B cell (primary cell): ENCODE results near the gene GSTO2. TPM values are rescaled to one million over a fixed set of nuclear protein-coding genes. Genes with fewer than 3 reads are reported as not detected.
A peak's percentile ranks its signal among the peaks of the same experiment; 100 is the strongest.

Source experiments
- ATAC-seq: fragments of 200-7000 bp; cut with Tn5 transposase; one replicate; pipeline ENCODE4 v1.10.0; 2021; ENCODE audit warnings: low read depth, mild to moderate bottlenecking, moderate number of reproducible peaks, moderate library complexity
- CTCF ChIA-PET: fragments of 350-600 bp; sonication (Branson Sonifier 250); formaldehyde crosslinking; loops from one replicate; lab custom pipeline; 2021; ENCODE audit warnings: antibody characterized with exemption, inconsistent platforms; lab: Charles Lee
- POLR2A ChIA-PET: fragments of 350-600 bp; sonication (Branson Sonifier 250); formaldehyde crosslinking; loops from one replicate; lab custom pipeline; 2021; ENCODE audit warnings: antibody characterized with exemption; lab: Charles Lee
- DNase-seq: peaks from one replicate; pipeline ENCODE4 v3.0.0; 2013
- H2AFZ ChIP-seq: 2 replicates; pipeline ENCODE4 v1.6.1; 2012; ENCODE audit warnings: mild to moderate bottlenecking, low read depth, low read length; ENCODE audit not compliant: insufficient read depth, poor library complexity, severe bottlenecking
- H3K27ac ChIP-seq, 2 donors: 1 replicate in 1 of 2; 2 replicates in 1 of 2; pipeline ENCODE4 v1.5.1; 2012 to 2013; ENCODE audit warnings: low read length in 2 of 2, mild to moderate bottlenecking in 2 of 2, moderate library complexity in 1 of 2
- H3K27me3 ChIP-seq, 4 experiments: fragments of 200-600 bp in 1 of 4; sonication (generic) in 1 of 4; replicated peaks in 1 of 4; 1 replicate in 2 of 4; 2 replicates in 2 of 4; pipeline versions ENCODE4 v1.6.1 to v1.7.0; 2013 to 2016; ENCODE audit warnings: low read length in 3 of 4, mild to moderate bottlenecking in 2 of 4, mixed read lengths in 1 of 4, moderate library complexity in 1 of 4; ENCODE audit not compliant: insufficient read depth in 4 of 4, control insufficient read depth in 3 of 4; ENCODE audit errors: control extremely low read depth in 1 of 4
- H3K36me3 ChIP-seq, 2 experiments: replicated peaks in 1 of 2; 1 replicate in 1 of 2; 2 replicates in 1 of 2; pipeline versions ENCODE4 v1.6.1 to v1.7.1; 2013; ENCODE audit warnings: low read length in 1 of 2; ENCODE audit not compliant: insufficient read depth in 2 of 2, control insufficient read depth in 1 of 2; ENCODE audit errors: control extremely low read depth in 1 of 2, extremely low read depth in 1 of 2
- H3K4me1 ChIP-seq, 2 donors: fragments of 200-600 bp in 1 of 2; sonication (generic) in 1 of 2; 1 replicate in 1 of 2; 2 replicates in 1 of 2; pipeline versions ENCODE4 v1.5.1 to v1.6.1; 2013 to 2017; ENCODE audit warnings: low read length in 2 of 2; ENCODE audit not compliant: control insufficient read depth in 2 of 2, insufficient read depth in 2 of 2
- H3K4me2 ChIP-seq: replicated peaks from 2 replicates; pipeline ENCODE3; 2012; ENCODE audit warnings: mild to moderate bottlenecking, low read depth, low read length; ENCODE audit not compliant: poor library complexity, severe bottlenecking
- H3K4me3 ChIP-seq, 5 experiments: fragments of 200-600 bp in 1 of 5; sonication (generic) in 1 of 5; 1 replicate in 3 of 5; 2 replicates in 2 of 5; pipeline versions ENCODE4 v1.5.1 to v1.7.0; 2011 to 2016; ENCODE audit warnings: low read length in 4 of 5, mild to moderate bottlenecking in 4 of 5, low read depth in 2 of 5, control low read depth in 1 of 5, moderate library complexity in 1 of 5; ENCODE audit not compliant: insufficient read depth in 1 of 5; ENCODE audit errors: control extremely low read depth in 1 of 5, extremely low read depth in 1 of 5
- H3K79me2 ChIP-seq: fragments of 200-600 bp; sonication (generic); one replicate; pipeline ENCODE4 v1.6.0; 2016; ENCODE audit warnings: low read length; ENCODE audit not compliant: control insufficient read depth, insufficient read depth
- H3K9ac ChIP-seq: fragments of 200-600 bp; sonication (generic); 2 replicates; pipeline ENCODE4 v1.6.1; 2017; ENCODE audit warnings: mild to moderate bottlenecking, low read length, moderate library complexity
- H3K9me3 ChIP-seq, 3 donors: one replicate each; pipeline versions ENCODE4 v1.6.1 to v1.7.1; 2013; ENCODE audit warnings: low read length in 2 of 3; ENCODE audit not compliant: control insufficient read depth in 2 of 3, insufficient read depth in 1 of 3; ENCODE audit errors: control extremely low read depth in 1 of 3
- H4K20me1 ChIP-seq: 2 replicates; pipeline ENCODE4 v1.6.0; 2012; ENCODE audit warnings: mild to moderate bottlenecking, low read length; ENCODE audit not compliant: insufficient read depth, control insufficient read depth, poor library complexity, severe bottlenecking
- H3K27ac Mint-ChIP-seq: one replicate; pipeline ENCODE4 v1.8.0; 2021; ENCODE audit warnings: mixed read lengths
- H3K27me3 Mint-ChIP-seq: one replicate; pipeline ENCODE4 v1.8.0; 2021; ENCODE audit warnings: mixed read lengths
- H3K4me1 Mint-ChIP-seq: one replicate; pipeline ENCODE4 v1.8.0; 2021; ENCODE audit warnings: mixed read lengths
- H3K4me3 Mint-ChIP-seq: one replicate; pipeline ENCODE4 v1.8.0; 2021; ENCODE audit warnings: mixed read lengths
- H3K9me3 Mint-ChIP-seq: one replicate; pipeline ENCODE4 v1.8.0; 2022; ENCODE audit warnings: mixed read lengths; ENCODE audit not compliant: insufficient read depth
- CTCF ChIP-seq: fragments of 200-600 bp; IDR thresholded peaks from one replicate; pipeline ENCODE4 v1.8.0; 2022; ENCODE audit warnings: antibody characterized with exemption, mild to moderate bottlenecking
- EZH2 ChIP-seq: IDR thresholded peaks from 2 replicates; pipeline ENCODE4 v1.6.1; 2012; ENCODE audit warnings: borderline replicate concordance, low read depth, mild to moderate bottlenecking, moderate library complexity, low read length; ENCODE audit not compliant: insufficient read depth, poor library complexity, severe bottlenecking
- WGBS: methylation state at CpG from one replicate; pipeline ENCODE4 v1.1.5; 2013; ENCODE audit warnings: missing lambda C conversion rate; ENCODE audit not compliant: insufficient coverage; 5-methylcytosine and 5-hydroxymethylcytosine counted together
- intact Hi-C: fragments of 100-400 bp; cut with micrococcal nuclease; formaldehyde crosslinking; loops from one replicate; pipeline ENCODE4 v1.10.0; 2022
- polyA plus RNA-seq: library from polyadenylated mRNA; depleted of rRNA; stranded (reverse); fragments of >200 nt; gene quantifications from 2 replicates; pipeline ENCODE4 v1.2.3, GENCODE V29; 2012
- total RNA-seq, 2 donors: library from RNA; stranded (reverse); fragments of 120-200 nt in 1 of 2; gene quantifications; 1 replicate in 1 of 2; 2 replicates in 1 of 2; pipeline versions ENCODE4 v1.2.3 to v1.2.4, GENCODE V29; 2013 to 2022

Gene GSTO2
- total and polyA plus RNA-seq, 2 donors (not counting 1 experiment from before 2014, with no cell fraction given) = 0.16 to 0.89 TPM

- peaks cover 6 to 13% of the 10 kb centered on the region in 2 donors for H3K4me1 ChIP-seq
- no peak overlapping the region for H3K27ac Mint-ChIP-seq
- no peak overlapping the region for H2AFZ ChIP-seq
- intact Hi-C loops = no loop called here
- no peak overlapping the region for H3K9ac ChIP-seq
- peaks cover 13% of the 10 kb centered on the region for H3K27me3 Mint-ChIP-seq
- peaks cover 0 to 19% (median 13%) of the 10 kb centered on the region in 4 experiments for H3K27me3 ChIP-seq
- no peak for ATAC-seq
- no peaks in the 10 kb centered on the region for H4K20me1 ChIP-seq
- H3K9me3 Mint-ChIP-seq = no peaks in the 10 kb centered on the region
- H3K4me3 ChIP-seq = no peak overlapping the region
- DNase-seq = no peak
- POLR2A ChIA-PET = no interaction called here
- no peak overlapping the region for H3K4me3 Mint-ChIP-seq
- no peak overlapping the region for H3K4me2 ChIP-seq
- TF ChIP-seq EZH2 (no peak), CTCF (no peak)
- H3K27ac ChIP-seq = no peak overlapping the region
- CTCF ChIA-PET = interaction anchor here (1.4 kb wide), 1 partner anchor 121 kb away, joined by 3 read pairs; no protein-coding TSS in a partner anchor
- H3K9me3 ChIP-seq = peaks cover 2 to 8% (median 8%) of the 10 kb centered on the region in 3 donors
- no peaks in the 10 kb centered on the region for H3K79me2 ChIP-seq
- no CpG with 5 or more reads among the region's 4 CpGs for WGBS
- H3K4me1 Mint-ChIP-seq = peaks cover 10% of the 10 kb centered on the region
- H3K36me3 ChIP-seq = no peaks in the 10 kb centered on the region
Measured at GRCh38 chr10:104230490-104230889, 38.5 kb upstream of the GSTO2 start.

GRCh38 chr10:104231784-104232612, 37.0 kb upstream of the GSTO2 start, which contains the start of gene CFAP43:
Gene CFAP43 (minus strand): TSS chr10:104232364. CDS start chr10:104232246, 118 bp downstream.
- H3K4me1 Mint-ChIP-seq = peaks cover 10% of the 10 kb centered on the region
- H3K4me2 ChIP-seq = peak within 1 kb of the TSS; percentile 95
- peaks cover 2 to 8% (median 8%) of the 10 kb centered on the region in 3 donors for H3K9me3 ChIP-seq
- no peaks in the 10 kb centered on the region for H3K36me3 ChIP-seq
- ChIA-PET CTCF (interaction anchor here (1.4 kb wide), 1 partner anchor 119 kb away, joined by 3 read pairs; no protein-coding TSS in a partner anchor), POLR2A (no interaction called here)
- H2AFZ ChIP-seq = peak within 1 kb of the TSS; percentile 94
- DNase-seq (peak; percentile 97), ATAC-seq (peak; percentile 99)
- H3K27me3 ChIP-seq = peaks cover 0 to 19% (median 13%) of the 10 kb centered on the region in 4 experiments
- H3K9me3 Mint-ChIP-seq = peaks cover 4% of the 10 kb centered on the region
- 1% methylated on average over 60 of the region's 60 CpGs for WGBS
- H3K27me3 Mint-ChIP-seq = peaks cover 26% of the 10 kb centered on the region
- H3K4me1 ChIP-seq = peaks cover 6 to 13% of the 10 kb centered on the region in 2 donors
- intact Hi-C loops = loop anchor here (1.0 to 2.0 kb wide), 5 partner anchors 22 to 314 kb away; partner anchors contain the start of genes GSTO1, GSTO2, ITPRIP and SFR1
- no peaks in the 10 kb centered on the region for H4K20me1 ChIP-seq
- H3K9ac ChIP-seq = peak within 1 kb of the TSS; percentile 75
- no peak for TF ChIP-seq CTCF
- TF ChIP-seq EZH2 = no peak
- H3K79me2 ChIP-seq = no peaks in the 10 kb centered on the region
- H3K27ac Mint-ChIP-seq = peak within 1 kb of the TSS; percentile 84
- peak within 1 kb of the TSS in 1 of 2 donors; percentile 66 for H3K27ac ChIP-seq
- peak within 1 kb of the TSS; percentile 52 to 86 (median 67) for H3K4me3 ChIP-seq
- peak within 1 kb of the TSS; percentile 89 for H3K4me3 Mint-ChIP-seq
